Measurements from ENCODE around the gene RNU5B-1.

Gene RNU5B-1

GRCh38 chr15:65278480-65278879 lies 26.0 kb upstream of the RNU5B-1 start:
- H3K4me1 Mint-ChIP-seq: peaks cover 70% of the 10 kb centered on the region
- H3K9me3 Mint-ChIP-seq: no peaks in the 10 kb centered on the region
- H3K27ac Mint-ChIP-seq: peak overlapping the region; percentile 64
- no peak overlapping the region for H3K4me3 Mint-ChIP-seq
- no peaks in the 10 kb centered on the region for H3K27me3 Mint-ChIP-seq
- peaks cover 5% of the 10 kb centered on the region for H3K36me3 Mint-ChIP-seq

- Mint-ChIP-seq H3K4me3 (peak overlapping the region; percentile 80), H3K4me1 (peaks cover 35% of the 10 kb centered on the region), H3K27ac (peak overlapping the region; percentile 83), H3K9me3 (no peaks in the 10 kb centered on the region), H3K27me3 (no peaks in the 10 kb centered on the region), H3K36me3 (peaks cover under 1% of the 10 kb centered on the region)
Measured at GRCh38 chr15:65285291-65286068, 19.0 kb upstream of the RNU5B-1 start.

- Mint-ChIP-seq H3K27ac (peak overlapping the region; percentile 83), H3K9me3 (no peaks in the 10 kb centered on the region), H3K4me3 (peak overlapping the region; percentile 80), H3K4me1 (peaks cover 33% of the 10 kb centered on the region), H3K27me3 (no peaks in the 10 kb centered on the region), H3K36me3 (no peaks in the 10 kb centered on the region)
Measured at GRCh38 chr15:65286069-65286703, 18.3 kb upstream of the RNU5B-1 start.

GRCh38 chr15:65286704-65287519 lies 17.6 kb upstream of the RNU5B-1 start, which contains the start of gene PARP16:
Gene PARP16, minus strand, starts transcription at chr15:65286883. Its CDS starts 457 bp downstream, at chr15:65286426.
- Mint-ChIP-seq H3K36me3 (no peaks in the 10 kb centered on the region), H3K4me3 (peak within 1 kb of the TSS; percentile 80), H3K4me1 (peaks cover 33% of the 10 kb centered on the region), H3K27ac (peak within 1 kb of the TSS; percentile 83), H3K9me3 (no peaks in the 10 kb centered on the region), H3K27me3 (no peaks in the 10 kb centered on the region)

- Mint-ChIP-seq H3K36me3 (no peaks in the 10 kb centered on the region), H3K9me3 (no peaks in the 10 kb centered on the region), H3K4me3 (peak overlapping the region; percentile 80), H3K27ac (peak overlapping the region; percentile 32), H3K4me1 (peaks cover 28% of the 10 kb centered on the region), H3K27me3 (no peaks in the 10 kb centered on the region)
Measured at GRCh38 chr15:65287520-65287855, 17.0 kb upstream of the RNU5B-1 start.

GRCh38 chr15:65289261-65289854 lies 15.1 kb upstream of the RNU5B-1 start:
- Mint-ChIP-seq H3K27me3 (no peaks in the 10 kb centered on the region), H3K4me1 (peaks cover 18% of the 10 kb centered on the region), H3K9me3 (no peaks in the 10 kb centered on the region), H3K4me3 (no peak overlapping the region), H3K27ac (no peak overlapping the region), H3K36me3 (no peaks in the 10 kb centered on the region)

GRCh38 chr15:65290228-65290627 lies 14.2 kb upstream of the RNU5B-1 start:
- Mint-ChIP-seq H3K4me1 (peaks cover 18% of the 10 kb centered on the region), H3K4me3 (no peak overlapping the region), H3K27ac (no peak overlapping the region), H3K36me3 (no peaks in the 10 kb centered on the region), H3K9me3 (no peaks in the 10 kb centered on the region), H3K27me3 (no peaks in the 10 kb centered on the region)

GRCh38 chr15:65292938-65293518 lies 11.4 kb upstream of the RNU5B-1 start:
- peaks cover 17% of the 10 kb centered on the region for H3K4me1 Mint-ChIP-seq
- no peak overlapping the region for H3K27ac Mint-ChIP-seq
- no peak overlapping the region for H3K4me3 Mint-ChIP-seq
- H3K36me3 Mint-ChIP-seq: no peaks in the 10 kb centered on the region
- no peaks in the 10 kb centered on the region for H3K9me3 Mint-ChIP-seq
- H3K27me3 Mint-ChIP-seq: no peaks in the 10 kb centered on the region

- no peaks in the 10 kb centered on the region for H3K27me3 Mint-ChIP-seq
- H3K36me3 Mint-ChIP-seq: no peaks in the 10 kb centered on the region
- H3K9me3 Mint-ChIP-seq: no peaks in the 10 kb centered on the region
- peak overlapping the region; percentile 86 for H3K27ac Mint-ChIP-seq
- peak overlapping the region; percentile 92 for H3K4me3 Mint-ChIP-seq
- H3K4me1 Mint-ChIP-seq: peaks cover 42% of the 10 kb centered on the region
Measured at GRCh38 chr15:65298731-65299130, 5.7 kb upstream of the RNU5B-1 start.

- Mint-ChIP-seq H3K36me3 (no peaks in the 10 kb centered on the region), H3K27ac (no peak overlapping the region)
Measured at GRCh38 chr15:65300924-65301441, 3.5 kb upstream of the RNU5B-1 start.

GRCh38 chr15:65302061-65302460 lies 2.4 kb upstream of the RNU5B-1 start:
- H3K4me1 Mint-ChIP-seq: peaks cover 54% of the 10 kb centered on the region

More at GRCh38 chr15:65300924-65301441, 3.5 kb upstream of the RNU5B-1 start:
- H3K9me3 Mint-ChIP-seq: no peaks in the 10 kb centered on the region
- H3K27me3 Mint-ChIP-seq: no peaks in the 10 kb centered on the region
- peaks cover 52% of the 10 kb centered on the region for H3K4me1 Mint-ChIP-seq
- no peak overlapping the region for H3K4me3 Mint-ChIP-seq

GRCh38 chr15:65303687-65304380 lies 643 bp upstream of the RNU5B-1 start:
- Mint-ChIP-seq H3K9me3 (no peaks in the 10 kb centered on the region), H3K36me3 (no peaks in the 10 kb centered on the region), H3K4me3 (peak overlapping the region; percentile 99), H3K4me1 (peaks cover 41% of the 10 kb centered on the region), H3K27me3 (no peaks in the 10 kb centered on the region), H3K27ac (peak overlapping the region; percentile 99)

More at GRCh38 chr15:65302061-65302460, 2.4 kb upstream of the RNU5B-1 start:
- no peaks in the 10 kb centered on the region for H3K36me3 Mint-ChIP-seq
- no peak overlapping the region for H3K27ac Mint-ChIP-seq
- no peaks in the 10 kb centered on the region for H3K27me3 Mint-ChIP-seq
- peak overlapping the region; percentile 23 for H3K4me3 Mint-ChIP-seq
- no peaks in the 10 kb centered on the region for H3K9me3 Mint-ChIP-seq

- H3K9me3 Mint-ChIP-seq: no peaks in the 10 kb centered on the region
- peak overlapping the region; percentile 99 for H3K27ac Mint-ChIP-seq
- H3K27me3 Mint-ChIP-seq: no peaks in the 10 kb centered on the region
- no peaks in the 10 kb centered on the region for H3K36me3 Mint-ChIP-seq
- peaks cover 30% of the 10 kb centered on the region for H3K4me1 Mint-ChIP-seq
- H3K4me3 Mint-ChIP-seq: peak overlapping the region; percentile 99
Measured at GRCh38 chr15:65305150-65305758, 777 bp downstream of the RNU5B-1 start.

- Mint-ChIP-seq H3K27me3 (no peaks in the 10 kb centered on the region), H3K36me3 (no peaks in the 10 kb centered on the region), H3K4me3 (no peak overlapping the region), H3K4me1 (peaks cover 25% of the 10 kb centered on the region), H3K27ac (peak overlapping the region; percentile 35), H3K9me3 (no peaks in the 10 kb centered on the region)
Measured at GRCh38 chr15:65305776-65306175, 1.3 kb downstream of the RNU5B-1 start.

All from activated naive CD4-positive, alpha-beta T cell treated with anti-CD3 and anti-CD28 coated beads, Interleukin-2, amount 50 U/mL, for 24 hours (primary cell).